ENCODE data around the gene BUB1B.
"Not testable (repeated sequence)": the region's sequence is repeated elsewhere in the genome, so short reads cannot be mapped to it uniquely, and the experiment has no call there.

The BUB1B gene

GRCh38 chr15:40160689-40161688 is at the start of gene BUB1B:
TSS of gene BUB1B (plus strand) at chr15:40161069. CDS start at chr15:40161221, 152 bp downstream.
- DNase-seq (ENCODE audit: low read depth in 3 of 3): peak; percentile 79 to 86 (median 81)

GRCh38 chr15:40111888-40112287 is 49.0 kb upstream of the BUB1B start:
- no peak for DNase-seq (ENCODE audit: low read depth in 3 of 3)

- DNase-seq (ENCODE audit: low read depth in 3 of 3): no peak
These were observed 48.1 kb upstream of the BUB1B start for GRCh38 chr15:40112789-40113188.

GRCh38 chr15:40114218-40114617 is 46.7 kb upstream of the BUB1B start:
- DNase-seq (ENCODE audit: low read depth in 3 of 3): no peak

- not testable (repeated sequence) for DNase-seq (ENCODE audit: low read depth in 3 of 3)
These were observed 45.8 kb upstream of the BUB1B start for GRCh38 chr15:40115106-40115505.

- DNase-seq (ENCODE audit: low read depth in 3 of 3): no peak
These were observed 45.2 kb upstream of the BUB1B start for GRCh38 chr15:40115670-40116093.

- DNase-seq (ENCODE audit: low read depth in 3 of 3): no peak
These were observed 42.4 kb upstream of the BUB1B start for GRCh38 chr15:40118473-40118872.

GRCh38 chr15:40121911-40122638 is 38.8 kb upstream of the BUB1B start:
- DNase-seq (ENCODE audit: low read depth in 3 of 3): no peak

GRCh38 chr15:40122989-40123388 is 37.9 kb upstream of the BUB1B start:
- not testable (repeated sequence) for DNase-seq (ENCODE audit: low read depth in 3 of 3)

- not testable (repeated sequence) for DNase-seq (ENCODE audit: low read depth in 3 of 3)
These were observed 37.0 kb upstream of the BUB1B start for GRCh38 chr15:40123863-40124262.

GRCh38 chr15:40124333-40124732 is 36.5 kb upstream of the BUB1B start:
- not testable (repeated sequence) for DNase-seq (ENCODE audit: low read depth in 3 of 3)

- DNase-seq (ENCODE audit: low read depth in 3 of 3): not testable (repeated sequence)
These were observed 36.0 kb upstream of the BUB1B start for GRCh38 chr15:40124807-40125285.

- DNase-seq (ENCODE audit: low read depth in 3 of 3): no peak
These were observed 34.9 kb upstream of the BUB1B start for GRCh38 chr15:40125950-40126349.

GRCh38 chr15:40128766-40129660 is 31.9 kb upstream of the BUB1B start:
- DNase-seq (ENCODE audit: low read depth in 3 of 3): no peak

GRCh38 chr15:40130118-40130517 is 30.8 kb upstream of the BUB1B start:
- DNase-seq (ENCODE audit: low read depth in 3 of 3): no peak

- no peak for DNase-seq (ENCODE audit: low read depth in 3 of 3)
These were observed 29.9 kb upstream of the BUB1B start for GRCh38 chr15:40130799-40131502.

- no peak for DNase-seq (ENCODE audit: low read depth in 3 of 3)
These were observed 27.3 kb upstream of the BUB1B start for GRCh38 chr15:40133544-40133943.

GRCh38 chr15:40134885-40135284 is 26.0 kb upstream of the BUB1B start:
- no peak for DNase-seq (ENCODE audit: low read depth in 3 of 3)

- DNase-seq (ENCODE audit: low read depth in 3 of 3): not testable (repeated sequence)
These were observed 24.9 kb upstream of the BUB1B start for GRCh38 chr15:40135846-40136450.
